Chondrocyte (in vitro differentiated cells): Measurements from ENCODE around the gene HEATR9. TPM values are rescaled to one million over a fixed set of nuclear protein-coding genes. Genes with fewer than 3 reads are reported as not detected.

Experiments
- DNase-seq: peaks from one replicate; pipeline ENCODE4 v3.0.0; 2021; ENCODE audit warnings: mixed read lengths, low spot score
- H3K27ac Mint-ChIP-seq: one replicate; pipeline ENCODE4 v1.8.0; 2021; ENCODE audit warnings: mild to moderate bottlenecking, moderate library complexity, mixed read lengths; ENCODE audit not compliant: unreplicated experiment
- H3K27me3 Mint-ChIP-seq: 2 replicates; pipeline ENCODE4 v1.8.0; 2021; ENCODE audit warnings: low read depth, mixed read lengths
- H3K36me3 Mint-ChIP-seq: 2 replicates; pipeline ENCODE4 v1.8.0; 2021; ENCODE audit warnings: low read depth, mixed read lengths
- H3K4me1 Mint-ChIP-seq: 2 replicates; pipeline ENCODE4 v1.8.0; 2021; ENCODE audit warnings: low read depth, mild to moderate bottlenecking, mixed read lengths
- H3K4me3 Mint-ChIP-seq: one replicate; pipeline ENCODE4 v1.8.0; 2021; ENCODE audit warnings: mild to moderate bottlenecking, moderate library complexity, mixed read lengths; ENCODE audit not compliant: unreplicated experiment
- H3K9me3 Mint-ChIP-seq: 2 replicates; pipeline ENCODE4 v1.8.0; 2021; ENCODE audit warnings: low read depth, mixed read lengths
- CTCF ChIP-seq: fragments of 200-600 bp; sonication (generic); IDR thresholded peaks from 2 replicates; pipeline ENCODE4 v1.5.0; 2021; ENCODE audit warnings: antibody characterized with exemption, mild to moderate bottlenecking, moderate library complexity
- total RNA-seq: library from RNA; stranded (reverse); gene quantifications from 3 replicates; pipeline ENCODE4 v1.2.1, GENCODE V29; 2021

HEATR9 gene
- total RNA-seq, 1 donor from 2014 or later = not detected

- DNase-seq = no peak
- Mint-ChIP-seq H3K4me3 (no peak within 1 kb of the TSS), H3K27ac (no peak within 1 kb of the TSS), H3K36me3 (no peaks in the 10 kb centered on the region), H3K9me3 (no peaks in the 10 kb centered on the region), H3K4me1 (peaks cover 11% of the 10 kb centered on the region), H3K27me3 (no peaks in the 10 kb centered on the region)
- no peak for TF ChIP-seq CTCF
Observed at GRCh38 chr17:35879773-35880654, 11.3 kb upstream of the HEATR9 start, which contains the start of gene CCL5. Gene CCL5, minus strand, starts transcription at chr17:35880360.

GRCh38 chr17:35878361-35878760 lies 9.7 kb upstream of the HEATR9 start:
- DNase-seq = no peak
- Mint-ChIP-seq H3K4me3 (no peak overlapping the region), H3K4me1 (peaks cover 13% of the 10 kb centered on the region), H3K9me3 (no peaks in the 10 kb centered on the region), H3K27me3 (no peaks in the 10 kb centered on the region), H3K27ac (no peak overlapping the region), H3K36me3 (no peaks in the 10 kb centered on the region)
- no peak for TF ChIP-seq CTCF

- TF ChIP-seq CTCF = no peak
- DNase-seq = no peak
- Mint-ChIP-seq H3K4me1 (peaks cover 13% of the 10 kb centered on the region), H3K36me3 (no peaks in the 10 kb centered on the region), H3K9me3 (no peaks in the 10 kb centered on the region), H3K4me3 (no peak overlapping the region), H3K27ac (no peak overlapping the region), H3K27me3 (no peaks in the 10 kb centered on the region)
Observed at GRCh38 chr17:35877345-35878029, 8.8 kb upstream of the HEATR9 start.

- H3K27me3 Mint-ChIP-seq = no peaks in the 10 kb centered on the region
- H3K36me3 Mint-ChIP-seq = no peaks in the 10 kb centered on the region
- no peak for TF ChIP-seq CTCF
- DNase-seq = no peak
- H3K4me3 Mint-ChIP-seq = no peak overlapping the region
- H3K9me3 Mint-ChIP-seq = no peaks in the 10 kb centered on the region
- peaks cover 13% of the 10 kb centered on the region for H3K4me1 Mint-ChIP-seq
- H3K27ac Mint-ChIP-seq = no peak overlapping the region
Observed at GRCh38 chr17:35876534-35876933, 7.8 kb upstream of the HEATR9 start.

- DNase-seq = no peak
- H3K36me3 Mint-ChIP-seq = no peaks in the 10 kb centered on the region
- no peak overlapping the region for H3K27ac Mint-ChIP-seq
- peaks cover 13% of the 10 kb centered on the region for H3K4me1 Mint-ChIP-seq
- H3K4me3 Mint-ChIP-seq = no peak overlapping the region
- no peaks in the 10 kb centered on the region for H3K9me3 Mint-ChIP-seq
- no peak for TF ChIP-seq CTCF
- H3K27me3 Mint-ChIP-seq = no peaks in the 10 kb centered on the region
Observed at GRCh38 chr17:35875800-35876139, 7.1 kb upstream of the HEATR9 start.
